ENCODE data around the gene TRHDE. TPM values are rescaled to one million over a fixed set of nuclear protein-coding genes. Genes with fewer than 3 reads are reported as not detected.

TRHDE gene
- total and polyA plus RNA-seq, 12 donors: 0.10 to 0.97 (median 0.46) TPM

GRCh38 chr12:72380441-72380840 is 108.3 kb downstream of the TRHDE start:
- H3K27ac ChIP-seq: no peak overlapping the region
- no peak overlapping the region for H3K4me3 ChIP-seq
- peaks cover 0 to 4% (median 0%) of the 10 kb centered on the region in 11 donors for H3K9me3 ChIP-seq
- ATAC-seq: no peak
- DNase-seq: no peak
- 67 to 86% methylated on average over 2 of the region's 2 CpGs for WGBS, 2 donors
- no peak for TF ChIP-seq CTCF (IDR thresholded peaks at IDR 0.05)
- H3K36me3 ChIP-seq: no peaks in the 10 kb centered on the region
- H3K4me1 ChIP-seq: no peaks in the 10 kb centered on the region
- intact Hi-C loops (cut with DNase I): no loop called here
- no peaks in the 10 kb centered on the region for H3K27me3 ChIP-seq

DNA sequence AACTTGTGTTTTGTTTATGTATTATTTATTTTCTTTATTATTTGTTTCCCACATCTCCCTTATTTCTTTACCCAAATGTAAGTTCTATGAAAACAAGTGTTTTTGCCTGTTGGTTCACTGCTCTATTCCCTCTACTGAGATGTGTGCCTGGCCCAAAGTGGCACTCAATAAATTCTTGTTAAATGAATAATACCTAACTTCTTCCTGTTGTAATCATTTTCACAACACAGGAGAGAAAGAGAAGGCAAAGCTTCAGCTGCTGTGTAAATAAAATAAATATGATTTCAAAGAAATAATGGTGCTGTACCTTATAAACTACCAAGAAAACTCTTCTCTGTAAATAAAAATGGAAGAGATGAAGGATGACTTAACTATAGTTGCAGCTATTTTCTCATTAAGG is 116.2 kb downstream of the TRHDE start:
- intact Hi-C loops (cut with DNase I): no loop called here
- no peaks in the 10 kb centered on the region for H3K27me3 ChIP-seq
- H3K4me1 ChIP-seq: no peaks in the 10 kb centered on the region
- no peaks in the 10 kb centered on the region for H3K9me3 ChIP-seq
- DNase-seq (no peak), ATAC-seq (no peak)
- no peak overlapping the region for H3K4me3 ChIP-seq
- no peaks in the 10 kb centered on the region for H3K36me3 ChIP-seq
- no peak for TF ChIP-seq CTCF (IDR thresholded peaks at IDR 0.05)
- no peak overlapping the region for H3K27ac ChIP-seq

- no peak for TF ChIP-seq CTCF (IDR thresholded peaks at IDR 0.05)
- intact Hi-C loops (cut with DNase I): no loop called here
These were observed 118.0 kb downstream of the TRHDE start for GRCh38 chr12:72390146-72390545.

DNA sequence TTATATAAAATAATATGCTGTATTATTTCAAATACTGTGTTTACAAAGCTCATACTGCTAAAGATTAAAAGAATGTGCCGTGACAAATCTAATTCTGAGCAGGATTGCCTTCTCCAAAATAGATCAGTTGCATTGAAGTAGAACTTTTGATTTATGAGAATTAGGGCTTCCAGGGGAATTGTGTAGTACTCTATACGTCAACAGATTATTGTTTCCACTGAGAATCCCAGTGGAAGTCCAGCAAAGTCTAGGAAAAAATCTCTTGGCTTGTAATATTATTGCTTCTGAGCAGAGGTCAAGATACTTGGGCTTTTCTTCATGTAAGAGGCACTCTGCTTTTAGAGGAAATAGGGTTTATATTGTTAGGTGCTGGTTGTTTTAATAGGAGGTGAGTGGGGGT is 133.9 kb downstream of the TRHDE start:
- H3K27me3 ChIP-seq: no peaks in the 10 kb centered on the region
- H3K4me3 ChIP-seq: no peak overlapping the region
- ATAC-seq: no peak
- no peaks in the 10 kb centered on the region for H3K9me3 ChIP-seq
- no peak overlapping the region for H3K27ac ChIP-seq
- intact Hi-C loops (cut with DNase I): no loop called here
- no peaks in the 10 kb centered on the region for H3K4me1 ChIP-seq
- DNase-seq: no peak
- WGBS, 2 donors: 52 to 69% methylated on average over 2 of the region's 2 CpGs
- no peaks in the 10 kb centered on the region for H3K36me3 ChIP-seq
- no peak for TF ChIP-seq CTCF (IDR thresholded peaks at IDR 0.05)

More at GRCh38 chr12:72390146-72390545, 118.0 kb downstream of the TRHDE start:
- no peak for DNase-seq
- Histone ChIP-seq H3K4me3 (no peak overlapping the region), H3K4me1 (no peaks in the 10 kb centered on the region), H3K27me3 (no peaks in the 10 kb centered on the region), H3K27ac (no peak overlapping the region), H3K36me3 (no peaks in the 10 kb centered on the region), H3K9me3 (no peaks in the 10 kb centered on the region)
- 94 to 97% methylated on average over 1 of the region's 1 CpG for WGBS, 2 donors
- no peak for ATAC-seq

Measured in heart right ventricle (tissue), 16 donors.